DOHH2 (cell line): ENCODE results near the gene CORO2B.

Experiments used
- H3F3A ChIP-seq: fragments of 200-600 bp; sonication (generic), shearing (Covaris generic); 2 replicates; pipeline ENCODE4 v1.6.0; 2016; ENCODE audit warnings: antibody characterized with exemption, mild to moderate bottlenecking; ENCODE audit not compliant: control insufficient read depth, insufficient read depth
- H3K27ac ChIP-seq: fragments of 200-600 bp; sonication (generic); 2 replicates; pipeline ENCODE4 v1.5.1; 2014; ENCODE audit warnings: low read depth, mild to moderate bottlenecking, low read length, moderate library complexity
- H3K27me3 ChIP-seq: fragments of 200-600 bp; sonication (generic); 2 replicates; pipeline ENCODE4 v1.6.1; 2014; ENCODE audit warnings: mild to moderate bottlenecking, low read length, mixed read lengths; ENCODE audit not compliant: control insufficient read depth
- H3K36me3 ChIP-seq: fragments of 200-600 bp; sonication (generic); 2 replicates; pipeline ENCODE4 v1.6.1; 2014; ENCODE audit warnings: mild to moderate bottlenecking, low read length, moderate library complexity, mixed read lengths; ENCODE audit not compliant: control insufficient read depth
- H3K4me1 ChIP-seq: fragments of 200-600 bp; sonication (generic); 2 replicates; pipeline ENCODE4 v1.6.1; 2014; ENCODE audit warnings: mild to moderate bottlenecking, low read length, mixed read lengths; ENCODE audit not compliant: control insufficient read depth
- H3K4me2 ChIP-seq: fragments of 200-600 bp; sonication (generic); 2 replicates; pipeline ENCODE4 v1.6.0; 2014; ENCODE audit warnings: mild to moderate bottlenecking, low read length, moderate library complexity
- H3K4me3 ChIP-seq: fragments of 200-600 bp; sonication (generic); 2 replicates; pipeline ENCODE4 v1.5.1; 2014; ENCODE audit warnings: mild to moderate bottlenecking, low read length, mixed read lengths
- H3K79me2 ChIP-seq: fragments of 200-600 bp; sonication (generic); 2 replicates; pipeline ENCODE4 v1.6.1; 2014; ENCODE audit warnings: mild to moderate bottlenecking, low read length, mixed read lengths; ENCODE audit not compliant: control insufficient read depth
- H3K9me2 ChIP-seq: fragments of 200-600 bp; sonication (generic); replicated peaks from 2 replicates; pipeline ENCODE4 v1.6.1; 2014; ENCODE audit warnings: mild to moderate bottlenecking, low read length, mixed read lengths; ENCODE audit not compliant: control insufficient read depth
- H3K9me3 ChIP-seq: fragments of 200-600 bp; sonication (generic); 2 replicates; pipeline ENCODE4 v1.6.1; 2014; ENCODE audit warnings: antibody characterized with exemption, low read length, mixed read lengths; ENCODE audit not compliant: control insufficient read depth, insufficient read depth
- H4K20me1 ChIP-seq: fragments of 200-600 bp; sonication (generic); 2 replicates; pipeline ENCODE4 v1.6.0; 2014; ENCODE audit warnings: low read depth, mild to moderate bottlenecking, antibody characterized with exemption, low read length, moderate library complexity; ENCODE audit not compliant: control insufficient read depth, insufficient read depth
- CTCF ChIP-seq: fragments of 200-600 bp; sonication (generic); IDR thresholded peaks from one replicate; pipeline ENCODE4 v1.5.1; 2014; ENCODE audit warnings: antibody characterized with exemption, mild to moderate bottlenecking, low read depth, low read length; ENCODE audit not compliant: poor library complexity, severe bottlenecking
- EZH2phosphoT487 ChIP-seq: fragments of 200-600 bp; sonication (generic); IDR thresholded peaks from 2 replicates; pipeline ENCODE4 v1.6.1; 2017; ENCODE audit warnings: borderline replicate concordance, mild to moderate bottlenecking, antibody characterized with exemption, low read length, moderate library complexity, mixed read lengths

Gene CORO2B

DNA sequence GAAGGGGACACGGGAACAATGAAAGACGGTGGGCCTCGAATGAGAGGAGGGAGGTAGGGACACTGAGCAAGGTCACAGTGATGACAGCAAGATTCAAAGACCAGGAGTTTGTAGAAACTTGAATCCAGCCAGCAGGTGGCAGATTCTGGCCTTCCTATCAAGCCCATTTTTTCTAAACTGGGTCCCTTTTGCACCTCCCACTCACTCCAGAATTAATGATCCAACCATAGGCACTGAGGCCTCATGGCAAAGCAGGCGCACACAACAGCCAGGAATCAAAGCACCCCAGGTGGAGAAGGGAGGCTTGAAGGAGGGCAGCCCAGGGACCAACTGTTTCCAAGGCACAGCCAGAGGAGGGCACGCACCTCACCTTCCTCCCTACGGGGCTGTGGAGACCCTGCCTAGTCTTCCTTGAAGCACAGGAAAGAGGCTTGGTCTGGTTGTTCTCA is 151.7 kb downstream of the CORO2B start:
- Histone ChIP-seq H3K4me1 (no peaks in the 10 kb centered on the region), H3K27me3 (peaks cover 43% of the 10 kb centered on the region), H3K79me2 (no peaks in the 10 kb centered on the region), H3K36me3 (no peaks in the 10 kb centered on the region), H3K9me2 (no peaks in the 10 kb centered on the region), H4K20me1 (no peaks in the 10 kb centered on the region), H3K27ac (no peak overlapping the region), H3K4me2 (no peak overlapping the region), H3K4me3 (no peak overlapping the region), H3K9me3 (no peaks in the 10 kb centered on the region), H3F3A (no peaks in the 10 kb centered on the region)
- no peak for TF ChIP-seq EZH2phosphoT487
- peak; percentile 57 for TF ChIP-seq CTCF

DNA sequence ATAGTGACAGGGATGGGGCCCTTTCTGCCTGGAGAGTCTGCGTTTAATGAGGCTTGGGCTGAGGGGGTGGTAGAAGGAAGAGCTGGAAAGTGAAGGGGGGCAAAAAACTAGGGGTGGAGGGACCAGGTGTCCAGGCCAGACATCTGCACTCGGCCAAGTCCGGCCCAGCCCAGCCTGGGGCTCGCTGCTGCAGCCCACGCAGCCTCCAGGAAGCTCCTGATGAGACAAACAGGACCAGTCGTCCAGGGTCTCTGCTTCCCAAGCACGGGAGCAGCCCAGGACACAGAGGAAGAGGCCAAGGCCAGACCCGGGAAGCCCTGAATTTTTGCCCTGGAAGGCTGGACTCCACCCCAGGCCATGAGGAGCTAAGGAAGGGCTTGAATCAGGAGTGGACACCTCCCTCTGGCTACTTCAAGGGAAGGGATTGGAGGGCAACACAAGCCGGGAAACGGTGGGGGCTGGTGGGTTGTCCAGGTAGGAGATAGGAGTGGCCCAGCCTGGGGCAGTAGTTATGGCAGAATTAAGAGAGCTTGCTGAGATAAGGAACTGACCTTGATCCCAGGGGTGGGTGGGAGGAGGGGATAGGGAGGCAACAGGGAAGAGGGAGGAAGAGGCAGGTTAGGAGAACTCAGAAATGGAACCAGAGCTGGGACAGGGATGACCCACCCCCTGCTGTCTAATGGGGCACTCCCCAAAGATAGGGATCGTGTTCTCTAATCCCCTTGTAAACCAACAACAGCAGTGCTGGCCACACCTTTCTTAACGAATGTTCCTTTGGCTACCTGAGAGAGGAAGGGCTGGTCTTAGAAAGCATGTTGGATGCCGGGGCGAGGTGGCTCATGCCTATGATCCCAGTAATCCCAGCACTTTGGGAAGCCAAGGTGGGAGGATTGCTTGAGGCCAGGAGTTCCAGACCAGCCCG is 152.4 kb downstream of the CORO2B start:
- H3K36me3 ChIP-seq, result no peaks in the 10 kb centered on the region
- no peak overlapping the region for H3K4me2 ChIP-seq
- TF ChIP-seq EZH2phosphoT487, result no peak
- TF ChIP-seq CTCF, result no peak

GRCh38 chr15:68732451-68732850 is 153.7 kb downstream of the CORO2B start:
- Histone ChIP-seq H3K9me3 (no peaks in the 10 kb centered on the region), H3K4me3 (no peak overlapping the region), H3F3A (no peaks in the 10 kb centered on the region), H4K20me1 (no peaks in the 10 kb centered on the region), H3K9me2 (no peaks in the 10 kb centered on the region), H3K27me3 (peaks cover 39% of the 10 kb centered on the region), H3K4me1 (no peaks in the 10 kb centered on the region), H3K4me2 (no peak overlapping the region), H3K27ac (no peak overlapping the region), H3K79me2 (no peaks in the 10 kb centered on the region), H3K36me3 (no peaks in the 10 kb centered on the region)
- TF ChIP-seq CTCF, result no peak
- no peak for TF ChIP-seq EZH2phosphoT487

More for the DNA sequence above, 152.4 kb downstream of the CORO2B start:
- Histone ChIP-seq H3K27ac (no peak overlapping the region), H3K79me2 (no peaks in the 10 kb centered on the region), H3K9me2 (no peaks in the 10 kb centered on the region), H3K27me3 (peaks cover 39% of the 10 kb centered on the region), H3K4me3 (no peak overlapping the region), H3K4me1 (no peaks in the 10 kb centered on the region), H4K20me1 (no peaks in the 10 kb centered on the region), H3K9me3 (no peaks in the 10 kb centered on the region), H3F3A (no peaks in the 10 kb centered on the region)
